GM18507 (cell line): Measurements from ENCODE around the gene AKAP13.

Source experiments
- DNase-seq: peaks from one replicate; pipeline ENCODE4 v3.0.0; 2011; ENCODE audit warnings: low read depth; ENCODE audit not compliant: insufficient read length; ENCODE audit errors: extremely low spot score
- FAIRE-seq: peaks from 2 replicates; lab custom pipeline; 2011; peaks lifted over from hg19 to GRCh38; lab: Jason Lieb, UNC

Gene AKAP13

GRCh38 chr15:85623315-85624049 is 243.1 kb downstream of the AKAP13 start:
- no peak for FAIRE-seq
- DNase-seq, result no peak

GRCh38 chr15:85624291-85624801 is 243.9 kb downstream of the AKAP13 start:
- FAIRE-seq, result peak; percentile 56
- no peak for DNase-seq

- no peak for DNase-seq
- no peak for FAIRE-seq
Measured at GRCh38 chr15:85625166-85625830, 244.9 kb downstream of the AKAP13 start.

GRCh38 chr15:85625856-85626255 is 245.5 kb downstream of the AKAP13 start:
- DNase-seq, result peak; percentile 17
- FAIRE-seq, result peak; percentile 76

GRCh38 chr15:85627213-85627935 is 247.0 kb downstream of the AKAP13 start:
- no peak for FAIRE-seq

GRCh38 chr15:85630311-85630710 is 249.9 kb downstream of the AKAP13 start:
- FAIRE-seq, result no peak
- DNase-seq, result no peak

More at GRCh38 chr15:85627213-85627935, 247.0 kb downstream of the AKAP13 start:
- no peak for DNase-seq

GRCh38 chr15:85631018-85631417 is 250.6 kb downstream of the AKAP13 start:
- FAIRE-seq (no peak), DNase-seq (no peak)

GRCh38 chr15:85632014-85632413 is 251.6 kb downstream of the AKAP13 start:
- FAIRE-seq, result no peak

GRCh38 chr15:85633859-85634258 is 253.5 kb downstream of the AKAP13 start:
- DNase-seq, result no peak
- FAIRE-seq, result no peak

More at GRCh38 chr15:85632014-85632413, 251.6 kb downstream of the AKAP13 start:
- DNase-seq, result no peak

- no peak for DNase-seq
- FAIRE-seq, result no peak
Measured at GRCh38 chr15:85636351-85636750, 255.9 kb downstream of the AKAP13 start.

GRCh38 chr15:85639752-85640381 is 259.5 kb downstream of the AKAP13 start:
- DNase-seq (no peak), FAIRE-seq (peak; percentile 29)

GRCh38 chr15:85642065-85642692 is 261.8 kb downstream of the AKAP13 start:
- FAIRE-seq (no peak), DNase-seq (no peak)

- DNase-seq (no peak), FAIRE-seq (no peak)
Measured at GRCh38 chr15:85642693-85643066, 262.3 kb downstream of the AKAP13 start.

GRCh38 chr15:85646538-85647091 is 266.2 kb downstream of the AKAP13 start:
- no peak for FAIRE-seq
- no peak for DNase-seq

- peak; percentile 78 for FAIRE-seq
- no peak for DNase-seq
Measured at GRCh38 chr15:85649372-85649771, 269.0 kb downstream of the AKAP13 start.

GRCh38 chr15:85651548-85651947 is 271.1 kb downstream of the AKAP13 start:
- DNase-seq (no peak), FAIRE-seq (no peak)

GRCh38 chr15:85652457-85652856 is 272.1 kb downstream of the AKAP13 start:
- no peak for DNase-seq
- no peak for FAIRE-seq

GRCh38 chr15:85657132-85657531 is 276.7 kb downstream of the AKAP13 start:
- no peak for FAIRE-seq
- no peak for DNase-seq

- no peak for FAIRE-seq
- no peak for DNase-seq
Measured at GRCh38 chr15:85658816-85659215, 278.4 kb downstream of the AKAP13 start.
